K562 (cell line): ENCODE results near the gene SCYL1. TPM values are rescaled to one million over a fixed set of nuclear protein-coding genes. Genes with fewer than 3 reads are reported as not detected.

ENCODE experiments used
- CC2D1A ChIP-seq: fragments of 450-650 bp; IDR thresholded peaks from 2 replicates; pipeline ENCODE4 v1.6.1; 2017; ENCODE audit warnings: mild to moderate bottlenecking
- CCAR2 ChIP-seq: fragments of 200-400 bp; formaldehyde crosslinking; IDR thresholded peaks from 2 replicates; pipeline ENCODE4 v1.6.1; 2017; ENCODE audit warnings: mild to moderate bottlenecking, low read depth, low read length
- CREBBP ChIP-seq: IDR thresholded peaks from one replicate; pipeline ENCODE4 v1.6.1; 2012; ENCODE audit warnings: low read depth, mild to moderate bottlenecking, control low read depth, inconsistent platforms, low read length
- E2F3 ChIP-seq: fragments of 250-450 bp; sonication (Bioruptor Pico); IDR thresholded peaks from 2 replicates; pipeline ENCODE4 v1.4.0; 2020; ENCODE audit warnings: mild to moderate bottlenecking
- EP400 ChIP-seq: fragments of 450-650 bp; IDR thresholded peaks from 2 replicates; pipeline ENCODE4 v1.6.1; 2017; ENCODE audit warnings: antibody characterized with exemption, mild to moderate bottlenecking, moderate library complexity
- HDGF ChIP-seq: fragments of 450-650 bp; IDR thresholded peaks from 2 replicates; pipeline ENCODE4 v1.6.1; 2016
- MTF1 ChIP-seq: fragments of 250-450 bp; sonication (Bioruptor Pico); IDR thresholded peaks from 2 replicates; pipeline ENCODE4 v1.9.0; 2021; ENCODE audit warnings: moderate library complexity, mild to moderate bottlenecking, inconsistent platforms, borderline replicate concordance
- POLR2AphosphoS5 ChIP-seq: IDR thresholded peaks from 2 replicates; pipeline ENCODE4 v1.6.1; 2011; ENCODE audit warnings: mild to moderate bottlenecking, low read depth, low read length, moderate library complexity; ENCODE audit not compliant: control insufficient read depth, insufficient read depth
- RFX7 ChIP-seq: fragments of 250-450 bp; sonication (Bioruptor Pico); IDR thresholded peaks from 2 replicates; pipeline ENCODE4 v1.5.1; 2021; ENCODE audit warnings: mild to moderate bottlenecking
- SFPQ ChIP-seq: fragments of 200-400 bp; formaldehyde crosslinking; IDR thresholded peaks from 2 replicates; pipeline ENCODE4 v1.6.1; 2017; ENCODE audit warnings: mild to moderate bottlenecking, low read depth, low read length, moderate library complexity
- SREBF2 ChIP-seq: sonication (generic); formaldehyde crosslinking; IDR thresholded peaks from 2 replicates; pipeline ENCODE4 v1.4.0; 2020; ENCODE audit warnings: mild to moderate bottlenecking, missing genetic modification reagents
- TOE1 ChIP-seq, 2 experiments: fragments of 450-650 bp in 1 of 2; sonication (generic) in 1 of 2; formaldehyde crosslinking in 1 of 2; IDR thresholded peaks; 2 replicates each; pipeline versions ENCODE4 v1.7.1 to v1.8.0; 2016 to 2022; ENCODE audit warnings: borderline replicate concordance in 2 of 2, mild to moderate bottlenecking in 2 of 2, antibody characterized with exemption in 1 of 2, inconsistent platforms in 1 of 2, low read depth in 1 of 2, missing genetic modification reagents in 1 of 2, moderate library complexity in 1 of 2
- XRCC4 ChIP-seq: IDR thresholded peaks from one replicate; pipeline ENCODE4 v1.6.1; 2011; ENCODE audit not compliant: insufficient read depth, insufficient read length; ENCODE audit errors: extremely low read depth
- ZNF282 ChIP-seq: sonication (generic); formaldehyde crosslinking; IDR thresholded peaks from 2 replicates; pipeline ENCODE4 v1.8.1; 2023; ENCODE audit warnings: missing genetic modification reagents
- ZNF583 ChIP-seq: fragments of 250-450 bp; sonication (Bioruptor Pico); IDR thresholded peaks from 2 replicates; pipeline ENCODE4 v1.4.0; 2020
- ZNF589 ChIP-seq: fragments of 200-800 bp; sonication (Bioruptor generic); IDR thresholded peaks from 2 replicates; pipeline ENCODE4 v1.6.1; 2016; ENCODE audit warnings: low read depth, missing genetic modification characterization, missing compliant biosample characterization
- polyA plus RNA-seq, 8 experiments: library from polyadenylated mRNA; depleted of rRNA in 4 of 8; stranded (reverse) in 5 of 8; unstranded in 3 of 8; fragments of >200 nt; fragmentation: Nextera tagmentation in 2 of 8; fragmentation: Illumina TruSeq in 1 of 8; extraction: Ambion mirVana in 2 of 8; extraction: Trizol in 1 of 8; gene quantifications; 2 replicates each; pipeline versions ENCODE4 v1.2.1 to v1.2.3, GENCODE V29; 2011 to 2014; ENCODE audit warnings: inconsistent platforms in 1 of 8, missing spikeins in 1 of 8
- total RNA-seq, 7 experiments: library from RNA; depleted of rRNA in 6 of 7; stranded (reverse); fragments of >200 nt in 6 of 7; fragmentation: Illumina TruSeq in 2 of 7; extraction: Trizol in 2 of 7; gene quantifications; 2 replicates each; pipeline versions ENCODE4 v1.2.1 to v1.2.3, GENCODE V29; 2011 to 2021; ENCODE audit warnings: low replicate concordance in 1 of 7
- TF ChIP-seq, protein P1 (sequence below): sonication (generic); formaldehyde crosslinking; IDR thresholded peaks from 2 replicates; pipeline ENCODE4 v1.8.0; 2022; ENCODE audit warnings: mild to moderate bottlenecking, missing genetic modification reagents
- TF ChIP-seq, protein P2 (sequence below): fragments of 250-450 bp; sonication (Bioruptor Pico); IDR thresholded peaks from 2 replicates; pipeline ENCODE4 v1.8.0; 2021; ENCODE audit warnings: moderate library complexity, mild to moderate bottlenecking, inconsistent platforms
- TF ChIP-seq, protein P3 (sequence below): fragments of 250-450 bp; sonication (Bioruptor Pico); IDR thresholded peaks from 2 replicates; pipeline ENCODE4 v1.4.0; 2020; ENCODE audit warnings: borderline replicate concordance

Gene SCYL1
- total and polyA plus RNA-seq, 9 of the 15 experiments (the other 6 are each of a cell fraction or from before 2014, with no cell fraction given) = 1.9 to 145 (median 57.6) TPM

- TF ChIP-seq, protein P1, sequence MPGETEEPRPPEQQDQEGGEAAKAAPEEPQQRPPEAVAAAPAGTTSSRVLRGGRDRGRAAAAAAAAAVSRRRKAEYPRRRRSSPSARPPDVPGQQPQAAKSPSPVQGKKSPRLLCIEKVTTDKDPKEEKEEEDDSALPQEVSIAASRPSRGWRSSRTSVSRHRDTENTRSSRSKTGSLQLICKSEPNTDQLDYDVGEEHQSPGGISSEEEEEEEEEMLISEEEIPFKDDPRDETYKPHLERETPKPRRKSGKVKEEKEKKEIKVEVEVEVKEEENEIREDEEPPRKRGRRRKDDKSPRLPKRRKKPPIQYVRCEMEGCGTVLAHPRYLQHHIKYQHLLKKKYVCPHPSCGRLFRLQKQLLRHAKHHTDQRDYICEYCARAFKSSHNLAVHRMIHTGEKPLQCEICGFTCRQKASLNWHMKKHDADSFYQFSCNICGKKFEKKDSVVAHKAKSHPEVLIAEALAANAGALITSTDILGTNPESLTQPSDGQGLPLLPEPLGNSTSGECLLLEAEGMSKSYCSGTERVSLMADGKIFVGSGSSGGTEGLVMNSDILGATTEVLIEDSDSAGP = 0 out of 2 replicates have a peak, but pooled peaks have one; percentile 40
- TF ChIP-seq EP400 (no peak), HDGF (no peak), RFX7 (0 out of 2 replicates have a peak, but pooled peaks have one; percentile 76), MTF1 (CRISPR knock-in tag) (no peak), ZNF282 (CRISPR knock-in tag) (no peak), CCAR2 (no peak), CREBBP (no peak), TOE1 (IDR thresholded peaks at IDR 0.05; ENCODE audit: borderline replicate concordance) (no peak), TOE1 (CRISPR knock-in tag; IDR thresholded peaks at IDR 0.05; ENCODE audit: borderline replicate concordance, low read depth) (no peak), ZNF589 (CRISPR knock-in tag) (no peak), SFPQ (no peak), CC2D1A (no peak), E2F3 (CRISPR knock-in tag) (no peak), POLR2AphosphoS5 (peak; percentile 90), XRCC4 (no peak), SREBF2 (CRISPR knock-in tag) (no peak), ZNF583 (CRISPR knock-in tag) (no peak)
- TF ChIP-seq, protein P2, sequence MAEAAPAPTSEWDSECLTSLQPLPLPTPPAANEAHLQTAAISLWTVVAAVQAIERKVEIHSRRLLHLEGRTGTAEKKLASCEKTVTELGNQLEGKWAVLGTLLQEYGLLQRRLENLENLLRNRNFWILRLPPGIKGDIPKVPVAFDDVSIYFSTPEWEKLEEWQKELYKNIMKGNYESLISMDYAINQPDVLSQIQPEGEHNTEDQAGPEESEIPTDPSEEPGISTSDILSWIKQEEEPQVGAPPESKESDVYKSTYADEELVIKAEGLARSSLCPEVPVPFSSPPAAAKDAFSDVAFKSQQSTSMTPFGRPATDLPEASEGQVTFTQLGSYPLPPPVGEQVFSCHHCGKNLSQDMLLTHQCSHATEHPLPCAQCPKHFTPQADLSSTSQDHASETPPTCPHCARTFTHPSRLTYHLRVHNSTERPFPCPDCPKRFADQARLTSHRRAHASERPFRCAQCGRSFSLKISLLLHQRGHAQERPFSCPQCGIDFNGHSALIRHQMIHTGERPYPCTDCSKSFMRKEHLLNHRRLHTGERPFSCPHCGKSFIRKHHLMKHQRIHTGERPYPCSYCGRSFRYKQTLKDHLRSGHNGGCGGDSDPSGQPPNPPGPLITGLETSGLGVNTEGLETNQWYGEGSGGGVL (CRISPR knock-in tag) = no peak
- TF ChIP-seq, protein P3, sequence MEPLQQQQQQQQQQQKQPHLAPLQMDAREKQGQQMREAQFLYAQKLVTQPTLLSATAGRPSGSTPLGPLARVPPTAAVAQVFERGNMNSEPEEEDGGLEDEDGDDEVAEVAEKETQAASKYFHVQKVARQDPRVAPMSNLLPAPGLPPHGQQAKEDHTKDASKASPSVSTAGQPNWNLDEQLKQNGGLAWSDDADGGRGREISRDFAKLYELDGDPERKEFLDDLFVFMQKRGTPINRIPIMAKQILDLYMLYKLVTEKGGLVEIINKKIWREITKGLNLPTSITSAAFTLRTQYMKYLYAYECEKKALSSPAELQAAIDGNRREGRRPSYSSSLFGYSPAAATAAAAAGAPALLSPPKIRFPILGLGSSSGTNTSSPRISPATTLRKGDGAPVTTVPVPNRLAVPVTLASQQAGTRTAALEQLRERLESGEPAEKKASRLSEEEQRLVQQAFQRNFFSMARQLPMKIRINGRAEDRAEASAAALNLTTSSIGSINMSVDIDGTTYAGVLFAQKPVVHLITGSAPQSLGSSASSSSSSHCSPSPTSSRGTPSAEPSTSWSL (CRISPR knock-in tag) = no peak
Observed at GRCh38 chr11:65501472-65502273, 23.2 kb upstream of the SCYL1 start (continued).
